ENCODE measurements around the gene ARHGEF39. TPM values are rescaled to one million over a fixed set of nuclear protein-coding genes. Genes with fewer than 3 reads are reported as not detected.

Gene ARHGEF39
- polyA plus RNA-seq, 3 donors, result 0.13 to 0.53 (median 0.42) TPM

GRCh38 chr9:35679766-35680330 is 14.9 kb upstream of the ARHGEF39 start:
- Histone ChIP-seq H3K27me3 (ENCODE audit: control insufficient read depth in 2 of 2, insufficient read depth in 2 of 2, low read length in 2 of 2) (peaks cover 2 to 18% of the 10 kb centered on the region in 2 donors), H4K20me1 (ENCODE audit: insufficient read depth, low read length) (no peaks in the 10 kb centered on the region), H3K4me1 (ENCODE audit: control insufficient read depth in 1 of 2, insufficient read depth in 2 of 2, low read length in 2 of 2) (peaks cover 12 to 13% of the 10 kb centered on the region in 2 donors), H3K4me2 (replicated peaks; ENCODE audit: extremely low read depth, low read length, poor library complexity, severe bottlenecking) (no peak overlapping the region), H3K27ac (ENCODE audit: low read depth in 1 of 2, low read length in 2 of 2) (no peak overlapping the region), H3K9me3 (replicated peaks in 1 of 2; ENCODE audit: control insufficient read depth in 1 of 2, insufficient read depth in 1 of 2, low read length in 2 of 2) (no peaks in the 10 kb centered on the region), H3K9ac (ENCODE audit: insufficient read depth, low read length, poor library complexity, severe bottlenecking) (no peak overlapping the region), H3K79me2 (ENCODE audit: insufficient read depth, low read length) (no peaks in the 10 kb centered on the region), H3K36me3 (replicated peaks in 1 of 2; ENCODE audit: control insufficient read depth in 1 of 2, insufficient read depth in 2 of 2, low read length in 2 of 2) (no peaks in the 10 kb centered on the region), H3K4me3 (replicated peaks in 1 of 3; ENCODE audit: low read depth in 2 of 3, low read length in 3 of 3) (no peak overlapping the region), H2AFZ (ENCODE audit: insufficient read depth, low read depth, low read length, poor library complexity, severe bottlenecking) (no peak overlapping the region)
- Mint-ChIP-seq H3K27me3 (ENCODE audit: low read depth in 3 of 3) (peaks cover 15 to 25% (median 25%) of the 10 kb centered on the region in 3 donors), H3K4me3 (no peak overlapping the region), H3K4me1 (peaks cover 10% of the 10 kb centered on the region), H3K9me3 (peaks cover 0 to 3% (median 0%) of the 10 kb centered on the region in 7 donors), H3K27ac (no peak overlapping the region), H3K36me3 (peaks cover 0 to 3% of the 10 kb centered on the region in 2 donors)
- WGBS (ENCODE audit: insufficient coverage), result 97% methylated on average over 7 of the region's 8 CpGs
- intact Hi-C loops (cut with micrococcal nuclease), result no loop called here
- DNase-seq, result no peak
- no peak for TF ChIP-seq CTCF (IDR thresholded peaks at IDR 0.05)

- peaks cover 12 to 13% of the 10 kb centered on the region in 2 donors for H3K4me1 ChIP-seq (ENCODE audit: control insufficient read depth in 1 of 2, insufficient read depth in 2 of 2, low read length in 2 of 2)
- peaks cover 0 to 5% (median 2%) of the 10 kb centered on the region in 7 donors for H3K9me3 Mint-ChIP-seq
- no peak overlapping the region for H2AFZ ChIP-seq (ENCODE audit: insufficient read depth, low read depth, low read length, poor library complexity, severe bottlenecking)
- H3K4me3 ChIP-seq (replicated peaks in 1 of 3; ENCODE audit: low read depth in 2 of 3, low read length in 3 of 3), result no peak overlapping the region
- H3K27ac Mint-ChIP-seq, result no peak overlapping the region
- peaks cover 0 to 5% of the 10 kb centered on the region in 2 donors for H3K36me3 Mint-ChIP-seq
- peaks cover 22 to 33% (median 32%) of the 10 kb centered on the region in 3 donors for H3K27me3 Mint-ChIP-seq (ENCODE audit: low read depth in 3 of 3)
- H3K27ac ChIP-seq (ENCODE audit: low read depth in 1 of 2, low read length in 2 of 2), result no peak overlapping the region
- no peak for TF ChIP-seq CTCF (IDR thresholded peaks at IDR 0.05)
- H3K4me2 ChIP-seq (replicated peaks; ENCODE audit: extremely low read depth, low read length, poor library complexity, severe bottlenecking), result no peak overlapping the region
- no peaks in the 10 kb centered on the region for H4K20me1 ChIP-seq (ENCODE audit: insufficient read depth, low read length)
- H3K4me1 Mint-ChIP-seq, result peaks cover 10% of the 10 kb centered on the region
- H3K79me2 ChIP-seq (ENCODE audit: insufficient read depth, low read length), result no peaks in the 10 kb centered on the region
- H3K9me3 ChIP-seq (replicated peaks in 1 of 2; ENCODE audit: control insufficient read depth in 1 of 2, insufficient read depth in 1 of 2, low read length in 2 of 2), result no peaks in the 10 kb centered on the region
- no peak overlapping the region for H3K9ac ChIP-seq (ENCODE audit: insufficient read depth, low read length, poor library complexity, severe bottlenecking)
- intact Hi-C loops (cut with micrococcal nuclease), result no loop called here
- H3K4me3 Mint-ChIP-seq, result no peak overlapping the region
- no peaks in the 10 kb centered on the region for H3K36me3 ChIP-seq (replicated peaks in 1 of 2; ENCODE audit: control insufficient read depth in 1 of 2, insufficient read depth in 2 of 2, low read length in 2 of 2)
- H3K27me3 ChIP-seq (ENCODE audit: control insufficient read depth in 2 of 2, insufficient read depth in 2 of 2, low read length in 2 of 2), result peaks cover 7 to 25% of the 10 kb centered on the region in 2 donors
- no peak for DNase-seq
- WGBS (ENCODE audit: insufficient coverage), result 95% methylated on average over 3 of the region's 5 CpGs
Observed at GRCh38 chr9:35679091-35679490, 14.1 kb upstream of the ARHGEF39 start.
